Measurements from ENCODE around the gene ECE1.
A peak's percentile ranks its signal among the peaks of the same experiment; 100 is the strongest.

Gene ECE1

DNA sequence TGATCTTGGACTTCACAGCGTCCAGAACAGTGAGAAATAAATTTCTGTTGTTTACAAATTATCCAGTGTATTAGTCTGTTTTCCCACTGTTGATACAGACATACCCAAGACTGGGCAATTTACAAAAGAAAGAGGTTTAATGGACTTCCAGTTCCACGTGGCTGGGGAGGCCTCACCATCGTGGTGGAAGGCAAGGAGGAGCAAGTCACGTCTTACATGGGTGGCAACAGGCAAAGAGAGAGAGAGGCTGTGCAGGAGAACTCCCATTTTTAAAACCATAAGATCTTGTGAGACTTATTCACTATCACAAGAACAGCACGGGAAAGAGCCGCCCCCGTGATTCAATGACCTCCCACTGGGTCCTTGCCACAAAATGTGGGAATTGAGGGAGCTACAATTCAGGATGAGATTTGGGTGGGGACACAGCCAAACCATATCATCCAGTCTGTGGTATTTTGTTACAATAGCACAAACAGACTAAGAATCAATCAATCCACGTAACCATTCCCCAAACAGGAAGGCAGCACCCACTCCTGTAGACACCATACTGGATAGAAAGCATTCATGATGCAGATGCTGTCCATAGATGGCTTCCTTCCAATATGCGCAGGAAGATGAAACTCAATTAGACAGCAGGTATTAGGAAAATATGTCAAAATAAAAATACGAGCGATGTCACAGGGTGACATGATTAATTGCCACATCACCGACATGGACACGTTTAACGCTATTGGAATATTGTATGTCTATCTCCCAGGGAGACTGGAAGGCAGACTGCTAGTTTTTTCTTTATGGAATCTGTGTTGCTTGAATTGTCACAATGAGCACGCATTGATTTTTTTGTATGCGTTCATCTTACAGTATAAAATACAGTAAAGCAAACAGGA, 22.8 kb downstream of the ECE1 start:
- no peak for DNase-seq (ENCODE audit: low read depth)

- DNase-seq (ENCODE audit: low read depth), result no peak
Observed at GRCh38 chr1:21266119-21266774, 24.0 kb downstream of the ECE1 start.

- no peak for DNase-seq (ENCODE audit: low read depth)
Observed at GRCh38 chr1:21265644-21266043, 24.6 kb downstream of the ECE1 start.

- DNase-seq (ENCODE audit: low read depth), result no peak
Observed at GRCh38 chr1:21264898-21265297, 25.4 kb downstream of the ECE1 start.

DNA sequence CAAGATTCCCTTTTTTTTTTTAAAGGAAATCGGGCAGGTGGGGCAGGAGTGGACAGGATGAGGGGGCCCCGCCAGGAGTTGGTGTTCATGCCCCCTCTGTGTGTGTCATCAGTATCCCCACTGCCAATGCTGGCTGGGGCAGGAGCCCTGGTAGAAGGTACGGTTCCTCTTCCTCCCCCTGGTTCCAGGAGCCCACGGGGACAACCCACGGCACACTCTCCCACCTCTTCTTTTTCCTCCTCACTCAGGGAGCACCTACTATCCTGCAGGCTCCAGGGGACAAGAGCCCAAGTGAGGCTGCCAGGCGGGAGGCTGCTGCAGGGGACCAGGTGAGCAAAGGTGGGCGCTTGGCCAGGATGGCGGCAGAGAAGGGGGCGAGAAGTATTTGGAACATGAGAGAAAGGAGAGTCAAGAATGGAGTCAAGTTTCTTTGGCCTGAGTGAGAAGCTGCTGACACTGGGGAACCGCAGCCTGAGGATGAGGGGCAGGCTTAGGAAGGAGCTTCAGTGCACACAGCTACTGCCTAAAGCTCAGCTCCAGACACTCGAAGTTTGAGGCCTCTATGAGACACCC, 26.5 kb downstream of the ECE1 start:
- DNase-seq (ENCODE audit: low read depth), result no peak

- no peak for DNase-seq (ENCODE audit: low read depth)
Observed at GRCh38 chr1:21263052-21263429, 27.2 kb downstream of the ECE1 start.

DNA sequence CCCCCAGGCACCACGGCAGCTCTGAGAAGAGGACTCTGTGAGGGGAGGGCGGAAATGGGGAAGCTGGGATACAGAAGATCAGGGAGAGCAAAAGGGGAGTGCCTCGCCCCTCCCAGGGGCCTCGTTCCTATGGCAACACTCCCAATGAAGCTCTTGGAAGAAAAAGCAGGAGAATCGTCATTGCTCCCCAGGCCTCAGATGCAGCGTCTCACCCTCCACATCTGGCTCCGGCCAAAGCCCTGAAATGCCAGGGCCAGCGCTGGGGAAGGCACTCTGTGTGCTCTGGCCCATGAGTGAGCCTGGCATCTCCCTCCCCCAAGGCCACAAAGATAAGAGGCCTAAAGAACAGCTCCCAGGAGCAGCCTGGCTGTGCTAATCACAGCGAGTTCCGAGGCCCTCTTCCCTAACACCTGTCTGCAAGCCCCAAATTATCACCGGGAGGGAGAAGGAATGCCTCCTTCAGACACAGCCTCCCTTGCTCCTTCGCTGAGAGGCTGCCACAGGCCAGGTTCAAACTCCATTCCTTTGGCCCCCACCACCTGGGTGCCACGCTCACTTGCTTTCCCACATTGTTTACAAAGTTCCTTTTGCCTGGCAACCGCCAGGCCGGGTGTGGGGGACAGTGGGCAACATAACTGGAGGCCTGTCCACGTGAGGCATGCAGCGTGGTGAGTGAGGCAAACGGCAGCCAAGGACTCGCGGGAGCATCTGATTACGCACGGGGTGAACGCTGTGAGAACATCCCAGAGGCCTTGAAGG, 27.8 kb downstream of the ECE1 start:
- no peak for DNase-seq (ENCODE audit: low read depth)

DNA sequence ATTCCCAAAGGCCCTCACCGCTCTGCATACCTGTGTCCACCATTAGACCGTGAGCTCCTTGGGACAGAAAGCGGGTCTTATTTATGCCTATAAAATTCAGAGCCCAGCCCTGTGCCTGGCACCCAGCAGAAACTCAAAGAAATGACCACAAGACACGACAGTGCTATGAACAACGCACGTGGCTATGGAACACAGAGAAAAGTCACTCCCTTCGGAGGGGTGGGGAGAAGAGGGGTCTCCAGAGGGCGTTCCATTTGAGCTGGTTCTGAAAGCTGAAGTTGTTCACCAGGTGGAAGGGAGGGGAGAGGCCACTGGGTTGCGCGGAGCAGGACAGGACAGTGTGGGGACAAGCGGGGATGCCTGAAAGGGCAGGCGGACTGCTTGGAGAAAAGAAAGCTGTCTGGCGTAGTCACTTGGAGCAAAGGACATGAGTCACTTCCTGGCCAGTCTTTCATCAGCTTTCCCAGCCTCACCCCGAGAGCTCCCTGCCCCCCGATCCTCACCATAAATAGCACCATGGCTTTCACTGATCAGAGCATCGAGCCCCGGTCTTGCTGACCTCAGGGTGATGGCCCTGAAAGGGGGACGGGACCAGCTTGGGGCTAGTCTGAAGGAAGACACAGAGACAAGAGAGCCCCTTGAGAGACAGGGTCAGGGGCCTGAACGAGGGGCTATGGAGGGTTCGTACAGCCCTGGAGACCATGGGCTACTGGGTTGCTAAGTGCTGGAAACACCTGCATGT, 28.5 kb downstream of the ECE1 start:
- DNase-seq (ENCODE audit: low read depth), result no peak

- DNase-seq (ENCODE audit: low read depth), result no peak
Observed at GRCh38 chr1:21260405-21261125, 29.7 kb downstream of the ECE1 start.

- DNase-seq (ENCODE audit: low read depth), result no peak
Observed at GRCh38 chr1:21259316-21260076, 30.8 kb downstream of the ECE1 start.

- no peak for DNase-seq (ENCODE audit: low read depth)
Observed at GRCh38 chr1:21258331-21259134, 31.7 kb downstream of the ECE1 start.

- DNase-seq (ENCODE audit: low read depth), result no peak
Observed at GRCh38 chr1:21257431-21258135, 32.7 kb downstream of the ECE1 start.

DNA sequence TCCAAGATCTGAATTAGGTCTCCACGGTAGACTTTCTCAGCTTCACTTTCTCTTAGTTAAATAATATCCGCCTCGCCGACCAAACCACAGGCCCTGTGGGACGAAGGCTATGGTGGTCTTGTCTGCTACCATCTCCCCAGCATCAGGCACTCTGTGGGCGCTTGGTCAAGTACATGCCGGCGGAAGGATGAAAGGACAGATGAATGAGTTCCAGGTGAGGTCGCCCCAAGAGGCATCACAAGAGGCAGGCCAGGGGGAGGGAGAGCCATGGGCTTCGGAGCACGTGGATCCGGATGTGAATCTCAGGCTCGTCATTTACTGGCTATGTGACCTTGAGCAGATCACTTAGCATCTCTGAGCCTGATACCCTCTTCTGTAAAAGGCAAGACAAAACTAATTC, 33.5 kb downstream of the ECE1 start:
- no peak for DNase-seq (ENCODE audit: low read depth)

DNA sequence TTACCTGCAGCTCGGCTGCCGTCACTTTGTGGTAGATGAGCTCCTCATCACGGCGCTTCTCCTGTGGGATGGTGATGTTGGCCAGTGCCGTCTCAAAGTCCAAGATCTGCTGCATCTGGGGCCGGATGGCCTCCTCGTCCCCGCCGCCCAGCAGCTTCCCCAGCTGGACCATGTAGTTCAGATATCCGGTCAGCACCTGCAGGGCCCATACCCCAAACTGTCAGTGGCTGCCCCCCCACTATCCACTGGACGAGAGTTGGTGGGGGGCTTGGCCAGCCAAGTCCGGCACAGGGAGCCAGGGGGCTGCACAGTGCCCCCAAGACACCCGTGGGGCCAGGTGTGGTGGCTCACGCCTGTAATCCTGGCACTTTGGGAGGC, 34.3 kb downstream of the ECE1 start:
- DNase-seq (ENCODE audit: low read depth), result no peak

DNA sequence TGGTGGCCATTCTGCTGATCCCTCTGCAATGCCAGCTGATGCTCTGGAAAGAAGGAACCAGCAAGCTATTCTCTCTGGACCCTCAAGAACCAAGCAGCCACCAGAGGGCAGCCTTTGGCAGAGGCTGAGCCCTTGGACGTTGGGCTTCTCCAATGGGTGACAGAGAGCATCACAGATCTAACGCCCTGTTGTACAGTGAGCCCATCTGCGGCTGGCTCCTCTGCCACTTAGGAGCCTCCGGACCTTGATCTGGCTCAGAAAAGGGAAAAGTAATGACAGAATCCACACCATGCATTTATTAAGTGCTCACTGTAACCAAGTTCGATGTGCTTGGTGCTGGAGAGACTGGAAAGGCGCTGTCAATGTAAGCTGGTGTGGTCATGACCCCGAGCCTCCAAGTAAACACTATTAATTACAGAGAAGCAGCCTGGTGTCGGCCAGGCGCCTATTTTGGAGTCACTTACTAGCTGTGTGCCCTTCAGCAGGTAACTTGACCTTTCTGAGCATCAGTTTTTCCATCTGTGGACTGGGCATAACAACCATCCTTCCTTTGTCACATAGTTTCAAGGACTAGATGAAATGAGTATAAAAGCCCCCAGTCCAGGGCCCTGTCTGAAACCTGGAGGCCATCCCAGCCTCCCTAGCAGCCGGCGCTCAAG, 34.9 kb downstream of the ECE1 start:
- DNase-seq (ENCODE audit: low read depth), result peak; percentile 66

DNA sequence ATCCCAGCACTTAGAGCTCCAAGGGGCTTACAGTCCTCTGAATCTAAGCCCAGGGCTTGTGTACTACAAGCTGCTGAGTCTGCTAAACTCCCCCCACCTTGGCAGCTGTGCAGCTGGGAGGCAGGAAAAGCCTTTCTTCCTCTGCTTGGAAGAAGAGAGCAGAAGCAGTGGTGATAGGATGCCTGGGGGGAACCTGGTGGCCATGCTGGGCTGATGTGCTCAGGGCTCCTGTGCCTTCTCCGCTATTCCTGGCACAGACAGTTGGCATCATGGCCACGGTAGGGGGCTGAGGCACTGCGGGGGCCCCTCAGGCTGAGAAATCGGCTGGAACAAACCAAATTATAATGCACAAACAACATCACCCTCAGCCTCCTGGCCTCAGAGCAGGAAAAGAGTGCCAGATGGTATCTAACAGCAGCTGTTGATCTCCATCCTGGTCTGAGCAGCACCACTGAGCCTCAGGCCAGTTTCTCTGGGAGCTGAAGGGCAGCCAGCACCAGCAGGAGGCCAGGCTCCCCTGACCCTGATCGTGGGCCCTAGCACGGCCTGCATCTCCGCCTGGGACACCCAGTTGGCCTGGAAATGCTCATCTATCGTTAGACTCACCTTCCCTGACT, 35.8 kb downstream of the ECE1 start:
- no peak for DNase-seq (ENCODE audit: low read depth)

DNA sequence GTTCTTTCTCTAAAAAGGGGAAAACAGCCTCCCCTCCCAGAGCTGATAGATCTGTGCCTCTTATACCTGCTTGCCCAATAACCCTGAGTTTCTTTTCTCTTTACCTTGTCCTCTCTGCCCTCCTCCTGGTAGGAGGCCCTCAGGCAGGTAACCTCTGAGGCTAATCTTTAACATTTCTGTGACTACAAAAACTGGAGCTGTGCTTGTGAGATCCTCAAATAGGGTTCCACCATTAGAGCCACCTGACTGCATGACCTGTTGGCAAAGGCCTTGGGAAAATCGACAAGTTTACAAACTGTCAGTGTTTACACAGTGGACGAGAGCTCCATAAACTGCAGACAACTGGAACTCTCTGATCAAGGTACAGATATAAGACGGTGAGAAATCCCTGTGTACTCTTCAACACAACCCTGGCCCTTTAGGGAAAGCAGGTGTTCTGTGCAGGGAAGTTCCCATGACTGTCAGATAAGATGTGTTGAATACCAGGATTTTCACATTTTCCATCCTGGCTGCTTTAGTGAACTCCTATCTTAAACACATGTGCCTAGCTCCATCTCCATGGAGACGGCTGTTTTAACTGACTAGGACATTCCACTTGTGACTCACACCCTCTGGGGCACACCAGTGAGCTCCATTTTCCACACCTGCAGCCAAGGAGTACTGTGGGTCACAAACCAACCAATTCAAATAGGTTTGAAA, 38.3 kb downstream of the ECE1 start:
- DNase-seq (ENCODE audit: low read depth), result no peak
